ENCODE data around the gene ELOVL1. TPM values are rescaled to one million over a fixed set of nuclear protein-coding genes. Genes with fewer than 3 reads are reported as not detected.

ELOVL1 gene
- total RNA-seq, 1 experiment from 2014 or later, result 128 TPM

GRCh38 chr1:43349594-43350306 lies 18.1 kb downstream of the ELOVL1 start:
- H4K20me1 ChIP-seq (ENCODE audit: low read length), result no peaks in the 10 kb centered on the region
- H3K79me2 ChIP-seq (ENCODE audit: low read length), result no peaks in the 10 kb centered on the region
- TF ChIP-seq, protein P1, sequence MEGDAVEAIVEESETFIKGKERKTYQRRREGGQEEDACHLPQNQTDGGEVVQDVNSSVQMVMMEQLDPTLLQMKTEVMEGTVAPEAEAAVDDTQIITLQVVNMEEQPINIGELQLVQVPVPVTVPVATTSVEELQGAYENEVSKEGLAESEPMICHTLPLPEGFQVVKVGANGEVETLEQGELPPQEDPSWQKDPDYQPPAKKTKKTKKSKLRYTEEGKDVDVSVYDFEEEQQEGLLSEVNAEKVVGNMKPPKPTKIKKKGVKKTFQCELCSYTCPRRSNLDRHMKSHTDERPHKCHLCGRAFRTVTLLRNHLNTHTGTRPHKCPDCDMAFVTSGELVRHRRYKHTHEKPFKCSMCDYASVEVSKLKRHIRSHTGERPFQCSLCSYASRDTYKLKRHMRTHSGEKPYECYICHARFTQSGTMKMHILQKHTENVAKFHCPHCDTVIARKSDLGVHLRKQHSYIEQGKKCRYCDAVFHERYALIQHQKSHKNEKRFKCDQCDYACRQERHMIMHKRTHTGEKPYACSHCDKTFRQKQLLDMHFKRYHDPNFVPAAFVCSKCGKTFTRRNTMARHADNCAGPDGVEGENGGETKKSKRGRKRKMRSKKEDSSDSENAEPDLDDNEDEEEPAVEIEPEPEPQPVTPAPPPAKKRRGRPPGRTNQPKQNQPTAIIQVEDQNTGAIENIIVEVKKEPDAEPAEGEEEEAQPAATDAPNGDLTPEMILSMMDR (conservative IDR thresholded peaks at IDR 0.05; ENCODE audit: low read depth, low read length), result no peak
- TF ChIP-seq EZH2 (IDR thresholded peaks at IDR 0.05; ENCODE audit: low read length, unreplicated experiment) (no peak), EZH2phosphoT487 (IDR thresholded peaks at IDR 0.05; ENCODE audit: borderline replicate concordance, low read length) (no peak)
- ChIA-PET POLR2A (ENCODE audit: unreplicated experiment) (no interaction called here), CTCF (no interaction called here)
- H3K36me3 ChIP-seq (ENCODE audit: low read depth, low read length), result no peaks in the 10 kb centered on the region
- no peaks in the 10 kb centered on the region for H3K27me3 ChIP-seq (ENCODE audit: low read length)
- peak overlapping the region; percentile 75 for H2AFZ ChIP-seq (ENCODE audit: low read length)
- no peaks in the 10 kb centered on the region for H3K9me2 ChIP-seq (replicated peaks; ENCODE audit: low read length)
- H3K4me3 ChIP-seq (ENCODE audit: low read length), result peak overlapping the region; percentile 70
- peaks cover 32% of the 10 kb centered on the region for H3K4me1 ChIP-seq (ENCODE audit: insufficient read depth, low read length)
- DNase-seq (peak; percentile 82), ATAC-seq (peak; percentile 55)
- peak overlapping the region; percentile 79 for H3K4me2 ChIP-seq (ENCODE audit: low read length)
- peak overlapping the region; percentile 88 for H3K27ac ChIP-seq (ENCODE audit: low read length)
- BruUV-seq (replicated peaks), result TSS peak; percentile 88
- no peaks in the 10 kb centered on the region for H3F3A ChIP-seq (ENCODE audit: low read length, unreplicated experiment)
- H3K9ac ChIP-seq (ENCODE audit: low read length), result peak overlapping the region; percentile 82
- intact Hi-C loops (cut with micrococcal nuclease), result loop anchor here (1.0 to 5.0 kb wide), 3 partner anchors 9 to 62 kb away; partner anchors contain the start of genes C1orf210, CDC20, MED8 and SZT2
- H3K9me3 ChIP-seq (ENCODE audit: low read length), result no peaks in the 10 kb centered on the region

- intact Hi-C loops (cut with micrococcal nuclease), result loop anchor here (1.0 to 5.0 kb wide), 2 partner anchors 40 to 62 kb away; partner anchors contain the start of genes C1orf210, MED8 and SZT2
- Histone ChIP-seq H3K9ac (ENCODE audit: low read length) (peak overlapping the region; percentile 82), H3K4me2 (ENCODE audit: low read length) (peak overlapping the region; percentile 79), H4K20me1 (ENCODE audit: low read length) (no peaks in the 10 kb centered on the region), H3K9me3 (ENCODE audit: low read length) (no peaks in the 10 kb centered on the region), H3K4me3 (ENCODE audit: low read length) (peak overlapping the region; percentile 70), H3K36me3 (ENCODE audit: low read depth, low read length) (no peaks in the 10 kb centered on the region), H3K27ac (ENCODE audit: low read length) (peak overlapping the region; percentile 88), H3K4me1 (ENCODE audit: insufficient read depth, low read length) (peaks cover 40% of the 10 kb centered on the region), H2AFZ (ENCODE audit: low read length) (peak overlapping the region; percentile 75), H3K79me2 (ENCODE audit: low read length) (no peaks in the 10 kb centered on the region), H3K27me3 (ENCODE audit: low read length) (no peaks in the 10 kb centered on the region), H3K9me2 (replicated peaks; ENCODE audit: low read length) (no peaks in the 10 kb centered on the region), H3F3A (ENCODE audit: low read length, unreplicated experiment) (no peaks in the 10 kb centered on the region)
- TF ChIP-seq EZH2 (IDR thresholded peaks at IDR 0.05; ENCODE audit: low read length, unreplicated experiment), result no peak
- ATAC-seq (peak; percentile 75), DNase-seq (peak; percentile 91)
- no TSS peak for BruUV-seq (replicated peaks)
- ChIA-PET CTCF (interaction anchor here (0.8 kb wide), 1 partner anchor 35 kb away, joined by 4 read pairs; no protein-coding TSS in a partner anchor), POLR2A (ENCODE audit: unreplicated experiment) (interaction anchor here (0.7 kb wide), 1 partner anchor 10 kb away, joined by 3 read pairs; the partner anchor contains the start of gene CDC20)
Measured at GRCh38 chr1:43348809-43349593, 18.8 kb downstream of the ELOVL1 start.

DNA sequence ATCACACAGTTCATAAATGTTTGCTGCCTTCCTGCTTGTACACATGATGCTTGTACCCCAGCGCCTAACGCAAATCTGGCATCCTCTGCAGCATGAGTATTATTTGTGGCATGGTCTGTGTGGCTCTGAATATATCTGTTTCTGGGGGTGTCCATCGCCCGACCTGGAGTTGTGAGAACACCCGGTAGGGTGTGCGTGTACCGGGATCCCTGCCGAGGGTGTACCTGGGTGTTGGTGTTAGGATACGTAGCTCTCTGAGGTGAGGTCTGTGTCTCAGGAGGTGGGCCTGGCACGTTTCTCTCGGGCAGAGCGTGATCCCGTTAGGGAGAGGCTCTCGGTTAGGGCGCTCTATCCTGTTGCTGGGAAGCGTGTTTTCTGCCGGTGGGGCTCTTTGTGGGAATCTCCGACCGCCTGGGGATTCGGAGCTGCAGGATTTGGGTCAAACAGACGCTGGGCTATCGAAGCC lies 19.4 kb downstream of the ELOVL1 start:
- Histone ChIP-seq H3K36me3 (ENCODE audit: low read depth, low read length) (no peaks in the 10 kb centered on the region), H3K4me1 (ENCODE audit: insufficient read depth, low read length) (peaks cover 46% of the 10 kb centered on the region), H3K4me2 (ENCODE audit: low read length) (peak overlapping the region; percentile 79), H3K9ac (ENCODE audit: low read length) (peak overlapping the region; percentile 82), H3K9me3 (ENCODE audit: low read length) (no peaks in the 10 kb centered on the region), H3K27me3 (ENCODE audit: low read length) (no peaks in the 10 kb centered on the region), H2AFZ (ENCODE audit: low read length) (peak overlapping the region; percentile 75), H3K9me2 (replicated peaks; ENCODE audit: low read length) (no peaks in the 10 kb centered on the region), H3K4me3 (ENCODE audit: low read length) (peak overlapping the region; percentile 70), H4K20me1 (ENCODE audit: low read length) (no peaks in the 10 kb centered on the region), H3K27ac (ENCODE audit: low read length) (peak overlapping the region; percentile 88), H3K79me2 (ENCODE audit: low read length) (no peaks in the 10 kb centered on the region), H3F3A (ENCODE audit: low read length, unreplicated experiment) (no peaks in the 10 kb centered on the region)
- DNase-seq, result no peak
- BruUV-seq (replicated peaks), result TSS peak; percentile 74
- POLR2A ChIA-PET (ENCODE audit: unreplicated experiment), result interaction anchor here (0.7 kb wide), 2 partner anchors 10 to 63 kb away, joined by 3 read pairs; partner anchors contain the start of genes C1orf210 and CDC20
- CTCF ChIA-PET, result interaction anchor here (0.8 kb wide), 1 partner anchor 35 kb away, joined by 4 read pairs; no protein-coding TSS in a partner anchor
- intact Hi-C loops (cut with micrococcal nuclease), result loop anchor here (5.0 kb wide), 1 partner anchor 61 kb away; the partner anchor contains the start of gene C1orf210
- TF ChIP-seq, protein P1 (conservative IDR thresholded peaks at IDR 0.05; ENCODE audit: low read depth, low read length), result no peak
- TF ChIP-seq EZH2phosphoT487 (IDR thresholded peaks at IDR 0.05; ENCODE audit: borderline replicate concordance, low read length) (no peak), EZH2 (IDR thresholded peaks at IDR 0.05; ENCODE audit: low read length, unreplicated experiment) (no peak)
- peak; percentile 15 for ATAC-seq
